GM10266 (cell line): Measurements from ENCODE around the gene TRIM62.

ENCODE experiments used
- DNase-seq: peaks from one replicate; pipeline ENCODE4 v3.0.0; 2012; ENCODE audit errors: extremely low spot score
- CTCF ChIP-seq: IDR thresholded peaks from 2 replicates; pipeline ENCODE4 v1.5.1; 2012; ENCODE audit warnings: mild to moderate bottlenecking, low read depth; ENCODE audit not compliant: control insufficient read depth, insufficient read depth; ENCODE audit errors: missing control alignments

Gene TRIM62

GRCh38 chr1:33221385-33221758 lies 39.5 kb upstream of the TRIM62 start:
- no peak for TF ChIP-seq CTCF
- no peak for DNase-seq

- no peak for TF ChIP-seq CTCF
- DNase-seq: no peak
Observed at GRCh38 chr1:33220676-33221384, 39.0 kb upstream of the TRIM62 start.

- TF ChIP-seq CTCF: no peak
- DNase-seq: no peak
Observed at GRCh38 chr1:33219886-33220661, 38.2 kb upstream of the TRIM62 start.

- no peak for DNase-seq
- no peak for TF ChIP-seq CTCF
Observed at GRCh38 chr1:33211972-33212371, 30.1 kb upstream of the TRIM62 start.

- no peak for TF ChIP-seq CTCF
- DNase-seq: no peak
Observed at GRCh38 chr1:33206340-33206739, 24.5 kb upstream of the TRIM62 start.

- no peak for TF ChIP-seq CTCF
- DNase-seq: no peak
Observed at GRCh38 chr1:33195556-33195955, 13.7 kb upstream of the TRIM62 start.

- TF ChIP-seq CTCF: no peak
- DNase-seq: no peak
Observed at GRCh38 chr1:33191731-33192275, 10.0 kb upstream of the TRIM62 start.
